ENCODE data around the gene AJAP1.

AJAP1 gene

DNA sequence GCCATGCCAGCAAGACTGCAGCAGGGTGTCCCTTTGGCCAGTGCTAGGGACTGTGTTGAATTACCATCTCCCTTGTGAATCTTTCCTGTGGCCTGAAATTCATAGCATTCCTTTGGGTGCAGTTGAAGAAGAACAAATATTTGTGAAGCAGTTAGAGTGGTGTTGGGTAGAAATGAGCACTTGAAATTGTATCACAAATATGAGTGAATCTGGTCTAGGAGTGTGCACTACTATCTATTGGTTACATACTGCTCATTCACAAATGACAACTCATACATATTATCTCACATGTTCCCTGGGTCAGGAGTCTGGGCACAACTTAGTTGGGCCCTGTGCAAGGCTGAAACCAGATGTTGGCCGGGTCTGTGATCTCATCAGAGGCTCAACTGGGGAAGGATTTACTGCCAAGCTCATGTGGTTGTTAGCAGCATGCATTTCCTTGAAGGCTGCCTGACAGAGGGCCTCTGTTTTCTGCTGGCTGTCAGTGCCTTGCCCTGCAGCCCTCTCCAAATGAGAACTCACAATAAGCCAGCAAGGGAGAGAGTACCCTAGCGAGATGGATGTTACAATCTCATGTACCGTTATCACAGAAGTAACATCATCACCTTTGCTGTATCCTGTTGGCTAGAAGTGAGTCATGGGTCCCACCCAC, 23.8 kb downstream of the AJAP1 start:
- in situ Hi-C loops (cut with MboI; ENCODE audit: low sequenced_read_pairs), result no loop called here

DNA sequence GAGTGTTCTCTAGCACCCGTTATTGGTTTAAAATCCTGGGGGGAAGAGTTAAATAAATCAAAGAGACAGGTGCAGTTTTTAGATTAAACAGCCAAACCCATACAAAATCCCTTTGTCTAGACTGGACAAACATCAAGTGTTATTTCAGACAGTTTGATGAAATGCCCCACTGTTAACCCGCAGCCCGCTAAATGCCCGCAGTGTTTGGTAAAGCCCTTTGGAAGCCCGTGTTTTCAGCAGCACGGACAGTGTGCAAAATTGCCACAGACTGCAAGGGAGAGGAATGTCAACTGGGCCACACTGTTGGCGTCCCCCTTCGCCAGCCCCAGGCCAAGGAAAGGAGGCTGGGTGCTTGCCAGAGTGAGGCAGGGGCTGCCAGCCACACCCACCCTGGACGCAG, 26.6 kb downstream of the AJAP1 start:
- in situ Hi-C loops (cut with MboI; ENCODE audit: low sequenced_read_pairs), result no loop called here

DNA sequence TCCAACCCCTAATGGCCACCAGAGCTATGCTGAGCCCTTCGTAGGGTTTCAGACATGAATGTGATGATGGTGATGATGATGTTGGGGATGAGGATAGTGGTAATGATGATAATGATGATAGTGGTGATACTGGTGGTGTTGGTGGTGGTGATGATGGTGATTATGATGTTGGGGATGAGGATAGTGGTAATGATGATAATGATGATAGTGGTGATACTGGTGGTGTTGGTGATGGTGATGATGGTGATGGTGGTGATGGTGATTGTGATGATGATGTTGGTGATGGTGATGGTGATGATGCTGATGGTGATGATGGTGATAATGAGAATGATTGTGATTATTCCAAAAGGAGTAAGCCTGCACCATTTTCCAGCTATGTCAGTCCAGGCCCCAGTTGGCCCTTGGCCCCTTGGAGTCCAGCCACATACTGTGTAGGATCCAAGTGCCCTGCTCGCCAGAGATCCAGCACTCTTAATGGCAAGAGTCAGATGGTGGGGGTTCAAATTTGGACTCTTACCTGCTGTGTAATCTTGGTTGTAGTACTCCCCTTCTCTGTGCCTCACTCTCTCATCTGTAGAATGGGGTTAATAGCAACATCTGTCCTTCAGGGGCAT, 28.3 kb downstream of the AJAP1 start:
- in situ Hi-C loops (cut with MboI; ENCODE audit: low sequenced_read_pairs), result no loop called here

DNA sequence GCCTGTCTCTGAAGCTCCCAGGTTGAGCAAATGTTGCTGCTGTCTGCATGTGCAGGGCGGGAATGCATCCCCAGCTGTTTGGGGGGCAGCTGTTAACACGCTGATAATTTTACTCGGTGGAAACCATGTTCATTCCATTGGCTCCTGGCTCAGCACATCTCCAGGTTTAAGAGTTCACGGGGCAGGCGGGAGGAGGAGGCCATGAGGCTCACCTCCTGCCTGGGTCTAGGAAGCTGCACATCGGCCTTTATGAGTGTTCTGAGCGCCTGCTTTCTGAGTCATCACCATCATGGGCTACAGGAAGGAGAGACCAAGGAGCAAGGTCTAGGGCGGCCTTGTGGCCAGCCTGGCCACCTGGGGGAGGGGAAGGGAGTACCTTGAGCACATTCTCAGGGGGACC, 29.7 kb downstream of the AJAP1 start:
- in situ Hi-C loops (cut with MboI; ENCODE audit: low sequenced_read_pairs), result no loop called here

DNA sequence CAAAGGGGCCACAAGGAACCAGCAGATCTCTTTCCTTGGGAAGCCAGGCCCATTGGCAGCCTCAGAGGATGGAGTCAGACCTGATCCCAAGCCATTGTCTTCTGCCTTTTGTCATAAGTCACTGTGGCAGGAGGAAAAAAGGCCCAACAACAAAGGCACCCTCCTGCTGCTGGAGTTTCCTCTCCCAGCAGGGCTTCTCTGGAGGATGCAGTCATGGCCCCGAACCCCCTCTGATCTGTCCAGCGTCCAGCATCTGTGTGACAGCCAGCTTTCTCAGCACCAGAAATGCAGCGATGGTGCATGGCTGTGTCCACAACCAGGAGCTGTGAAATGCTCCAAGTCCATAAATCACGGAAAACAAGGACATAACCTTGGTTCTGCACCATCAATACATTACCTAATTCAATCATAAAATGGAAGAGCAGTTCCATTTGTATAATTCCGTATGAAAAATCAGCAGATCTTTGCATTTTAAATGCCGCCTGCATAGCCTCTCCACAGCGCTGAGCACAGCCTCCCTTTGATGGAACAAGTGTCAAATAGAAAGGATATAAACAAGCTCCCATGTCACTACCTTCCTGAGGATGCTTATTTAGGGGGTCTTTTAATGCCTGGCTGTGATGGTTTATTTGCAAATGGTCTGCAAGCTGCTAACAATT, 30.6 kb downstream of the AJAP1 start:
- in situ Hi-C loops (cut with MboI; ENCODE audit: low sequenced_read_pairs), result no loop called here

DNA sequence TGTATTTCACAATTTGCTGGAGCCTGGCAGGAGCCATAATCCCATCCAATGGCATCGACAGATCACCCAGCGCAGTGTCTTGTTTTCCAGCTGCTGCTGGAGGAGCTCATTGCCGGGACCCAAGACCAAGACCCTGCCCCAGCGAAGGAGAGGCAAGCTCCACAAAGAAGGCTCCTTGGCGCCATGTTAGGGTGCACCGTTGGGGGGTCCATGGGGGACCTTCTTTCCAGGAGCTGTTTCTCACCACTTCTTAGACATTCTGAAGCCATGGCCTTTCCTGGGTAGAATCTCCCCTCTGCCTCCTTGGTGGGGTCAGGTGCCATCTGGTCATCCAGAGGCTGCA, 31.1 kb downstream of the AJAP1 start:
- in situ Hi-C loops (cut with MboI; ENCODE audit: low sequenced_read_pairs), result no loop called here

DNA sequence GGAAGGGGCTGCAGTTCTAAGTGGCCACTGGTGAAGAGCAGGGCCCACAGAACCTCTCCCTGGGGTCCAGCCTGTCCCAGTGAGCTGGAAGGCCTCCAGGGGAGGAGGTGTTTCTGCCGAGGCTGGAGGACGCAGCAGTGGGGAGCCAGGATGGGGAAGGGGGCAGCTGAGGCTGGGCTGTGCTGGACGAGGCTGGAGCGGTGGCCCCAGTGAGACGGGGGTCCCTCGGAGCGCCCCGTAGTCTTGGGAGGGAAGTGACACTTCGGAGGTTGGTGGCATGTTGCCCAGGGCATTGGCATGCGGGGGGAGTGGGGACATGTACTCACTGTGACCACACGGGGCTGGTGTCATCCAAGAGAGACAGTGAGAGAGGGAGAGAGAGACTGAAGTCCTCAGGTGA, 33.5 kb downstream of the AJAP1 start:
- in situ Hi-C loops (cut with MboI; ENCODE audit: low sequenced_read_pairs), result no loop called here

DNA sequence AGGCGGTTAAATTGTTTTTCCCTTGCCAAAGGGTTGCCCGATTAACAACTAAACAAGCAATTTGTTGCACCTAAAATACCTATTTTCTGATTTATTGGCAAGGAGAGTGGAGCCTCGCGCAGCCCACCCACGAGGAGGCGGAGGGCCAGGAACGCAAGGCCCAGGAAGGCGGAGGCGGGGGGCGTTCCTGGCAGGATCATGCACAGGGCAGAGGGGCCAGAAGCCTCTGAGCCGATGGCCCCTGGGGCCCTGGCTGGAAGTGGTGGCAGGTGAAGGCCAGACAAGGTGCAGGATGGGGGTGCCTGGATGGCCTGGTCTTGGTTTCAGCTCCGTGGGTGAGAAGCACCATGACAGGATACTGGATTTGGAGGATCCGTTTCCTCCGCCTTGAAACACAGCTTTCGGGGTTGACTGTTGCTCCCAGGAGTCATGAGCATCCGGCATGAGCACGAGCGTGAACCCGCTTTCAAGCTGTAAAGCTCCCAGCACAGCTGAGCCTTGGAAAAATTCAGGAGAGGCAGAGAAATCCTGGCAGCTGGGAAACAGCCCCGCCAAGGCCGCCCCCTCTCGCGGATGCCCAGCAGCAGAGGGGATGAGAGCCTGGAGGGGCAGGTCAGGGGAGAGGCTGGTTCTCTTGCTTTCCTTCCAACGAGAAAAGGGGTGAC, 35.0 kb downstream of the AJAP1 start:
- in situ Hi-C loops (cut with MboI; ENCODE audit: low sequenced_read_pairs), result no loop called here

DNA sequence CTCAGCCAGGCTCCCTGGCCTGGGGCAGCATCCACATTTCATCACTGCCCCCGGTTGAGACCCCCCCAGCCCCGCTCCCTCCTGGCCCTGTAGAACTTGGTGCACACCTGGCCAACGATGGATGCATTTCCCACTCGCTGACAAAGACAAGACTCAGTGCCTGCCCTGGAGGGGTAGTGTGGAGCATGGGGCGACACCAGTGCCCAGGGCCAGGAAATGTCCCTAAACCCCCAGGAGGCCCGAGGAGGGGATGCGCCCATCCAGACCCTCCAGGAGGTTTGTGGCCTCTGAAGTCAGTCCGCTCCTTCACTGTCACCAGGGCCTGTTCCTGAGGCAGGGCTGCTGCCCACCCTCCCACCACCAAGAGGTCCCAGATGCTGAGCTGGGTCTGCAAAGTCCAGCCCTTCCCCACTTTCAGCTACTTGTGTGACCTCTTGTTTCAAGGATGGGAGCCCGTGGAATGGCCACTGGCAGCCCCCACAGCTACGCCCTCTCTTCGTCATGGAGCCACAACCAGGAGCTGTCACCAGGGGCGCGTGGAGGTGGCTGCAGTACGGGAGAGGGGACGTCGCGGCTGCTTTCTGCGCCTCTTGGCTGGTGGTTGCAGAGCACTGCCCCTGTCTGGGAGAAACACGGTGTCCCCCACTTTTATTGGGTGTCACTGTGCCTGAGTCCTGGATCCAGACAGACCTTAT, 35.7 kb downstream of the AJAP1 start:
- in situ Hi-C loops (cut with MboI; ENCODE audit: low sequenced_read_pairs), result no loop called here

DNA sequence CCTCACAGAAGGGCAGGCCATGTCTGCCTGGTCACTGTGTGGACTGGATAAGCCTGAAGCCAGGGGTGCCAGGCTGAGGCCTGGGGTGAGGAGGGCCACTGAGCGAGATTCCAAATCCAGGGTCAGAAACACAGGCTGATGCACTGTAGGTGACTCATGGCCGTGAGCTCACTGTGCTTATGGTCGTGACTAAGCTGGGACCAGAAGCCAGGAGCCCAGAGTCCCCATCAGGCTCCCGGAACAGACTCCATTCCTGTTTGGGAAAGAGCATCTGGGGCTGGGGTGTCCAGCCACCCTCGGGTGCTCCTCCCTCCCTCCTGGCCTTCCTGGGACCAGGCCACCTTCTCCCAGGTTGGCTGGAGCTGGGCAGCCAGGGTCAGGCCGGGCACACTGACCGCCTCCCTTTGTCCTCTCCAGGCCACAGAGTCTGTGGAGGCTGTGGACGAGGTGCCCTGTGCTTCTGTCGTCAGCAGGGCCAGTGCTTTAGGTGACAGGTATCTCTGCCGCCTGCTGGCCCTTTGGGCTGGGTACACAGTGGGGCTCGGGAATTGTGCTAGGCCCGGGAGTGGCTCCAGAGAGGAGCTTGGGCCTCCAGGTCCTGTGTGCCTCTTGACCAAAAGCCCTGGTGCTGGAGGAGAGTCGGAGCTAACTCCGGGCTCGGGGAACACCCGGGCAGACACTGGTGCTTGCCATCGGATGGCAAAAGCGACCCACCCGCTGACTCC, 36.7 kb downstream of the AJAP1 start:
- in situ Hi-C loops (cut with MboI; ENCODE audit: low sequenced_read_pairs), result no loop called here

DNA sequence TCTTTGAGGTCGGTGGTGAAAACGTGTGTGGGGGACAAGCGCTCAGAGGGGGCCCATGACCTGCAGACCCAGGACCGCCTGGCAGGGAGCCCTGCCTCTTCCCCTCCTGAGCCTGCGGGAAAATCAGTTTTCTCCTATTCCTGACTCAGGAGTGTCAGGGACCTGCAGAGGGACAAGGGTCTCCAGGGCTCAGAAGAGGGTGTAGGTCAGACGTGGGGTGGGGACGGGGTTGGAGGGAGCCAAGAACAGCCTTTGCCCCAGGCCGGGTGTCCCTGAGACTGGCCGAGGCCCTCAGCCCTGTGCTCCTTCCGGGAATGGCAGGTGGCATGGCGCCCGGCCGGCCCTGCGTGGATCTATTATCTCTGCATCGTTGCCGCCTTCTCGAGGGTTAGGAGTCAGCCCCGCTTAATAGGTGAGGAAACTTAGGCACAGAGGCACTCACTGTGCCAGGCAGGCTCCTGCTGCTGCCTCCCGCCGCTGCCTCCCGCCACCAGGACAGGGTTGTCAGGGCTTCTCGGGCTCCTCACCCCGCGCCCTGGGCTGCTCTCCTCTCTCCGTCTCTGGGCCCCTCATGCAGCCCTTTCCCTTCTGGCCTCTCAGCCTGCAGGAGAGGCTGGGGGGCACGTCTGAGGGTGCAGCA, 37.5 kb downstream of the AJAP1 start:
- in situ Hi-C loops (cut with MboI; ENCODE audit: low sequenced_read_pairs), result no loop called here

DNA sequence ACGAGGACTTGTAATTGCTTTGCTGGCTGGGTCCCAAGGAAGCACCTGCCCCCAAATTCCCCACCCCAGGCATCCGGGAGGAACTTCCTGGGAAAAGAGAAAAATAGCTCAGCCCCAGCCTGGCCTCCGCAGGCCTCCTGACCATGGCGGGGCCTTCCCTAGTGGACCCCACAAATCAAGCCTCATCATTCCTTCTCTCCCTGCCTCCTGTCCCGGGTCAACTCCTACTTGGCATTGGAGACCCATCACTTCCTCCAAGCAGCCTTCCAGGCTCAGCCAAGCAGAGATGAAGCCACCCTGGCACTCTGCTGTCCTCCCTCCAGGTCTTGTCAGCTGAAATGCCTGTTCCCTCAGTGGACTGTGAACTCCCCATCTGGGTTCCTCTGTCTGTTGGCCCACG, 38.0 kb downstream of the AJAP1 start:
- in situ Hi-C loops (cut with MboI; ENCODE audit: low sequenced_read_pairs), result no loop called here

DNA sequence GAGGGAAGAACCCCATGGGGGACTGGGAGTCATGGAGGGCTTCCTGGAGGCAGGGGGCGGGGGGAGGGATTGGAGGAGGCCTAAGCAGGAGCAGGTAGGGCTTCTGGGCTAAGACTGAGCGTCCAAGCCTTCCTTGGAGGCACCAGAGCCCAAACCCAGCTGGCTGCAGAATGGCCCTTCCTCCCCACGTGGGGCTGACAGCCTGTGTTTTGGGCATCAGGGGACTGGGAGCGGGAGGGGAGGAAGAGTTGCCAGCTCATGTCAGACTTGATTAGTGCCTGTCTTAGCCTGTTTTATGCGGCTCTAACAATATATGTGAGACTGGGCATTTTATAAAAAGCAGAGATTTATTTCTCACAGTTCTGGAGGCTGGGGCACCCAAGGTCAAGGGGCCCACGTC, 38.9 kb downstream of the AJAP1 start:
- in situ Hi-C loops (cut with MboI; ENCODE audit: low sequenced_read_pairs), result no loop called here

DNA sequence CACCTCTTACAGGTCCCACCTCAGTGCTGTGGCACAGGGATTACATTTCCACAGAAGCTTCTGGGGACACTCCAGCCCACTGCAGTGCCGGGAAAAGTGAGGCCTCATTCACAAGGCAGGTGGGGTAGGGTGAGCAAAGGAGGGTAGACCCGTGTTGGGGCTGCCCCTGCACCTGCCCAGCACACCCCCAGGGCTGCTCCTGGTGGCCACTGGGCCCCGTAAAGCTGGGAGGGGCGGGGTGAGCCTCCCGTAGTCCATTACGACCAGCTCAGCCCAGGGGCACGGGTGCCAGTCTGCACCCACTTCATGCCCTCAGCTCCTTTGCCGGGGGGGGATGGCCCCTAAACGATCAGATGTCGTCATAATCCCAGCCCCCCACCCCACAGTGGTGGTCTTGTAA, 39.5 kb downstream of the AJAP1 start:
- in situ Hi-C loops (cut with MboI; ENCODE audit: low sequenced_read_pairs), result no loop called here

DNA sequence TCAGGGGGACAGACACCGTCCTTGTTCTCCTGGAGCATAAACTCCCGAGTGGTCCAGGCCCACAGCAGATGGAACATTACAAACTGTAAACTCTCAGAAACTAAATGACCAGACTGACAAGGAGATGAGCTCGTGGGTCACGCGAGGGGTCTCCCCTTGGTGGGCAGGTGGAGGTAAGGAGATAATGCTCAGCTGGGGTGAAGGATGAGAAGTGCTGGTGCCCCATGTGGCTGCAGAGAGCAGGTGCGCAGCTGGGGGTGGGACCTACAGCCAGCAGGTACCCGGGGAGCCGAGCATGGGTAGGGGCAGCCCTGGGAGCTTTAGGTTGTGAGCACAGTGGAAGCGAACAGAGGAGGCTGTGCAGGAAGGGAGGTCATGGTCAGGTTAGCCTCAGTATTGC, 40.1 kb downstream of the AJAP1 start:
- in situ Hi-C loops (cut with MboI; ENCODE audit: low sequenced_read_pairs), result no loop called here

DNA sequence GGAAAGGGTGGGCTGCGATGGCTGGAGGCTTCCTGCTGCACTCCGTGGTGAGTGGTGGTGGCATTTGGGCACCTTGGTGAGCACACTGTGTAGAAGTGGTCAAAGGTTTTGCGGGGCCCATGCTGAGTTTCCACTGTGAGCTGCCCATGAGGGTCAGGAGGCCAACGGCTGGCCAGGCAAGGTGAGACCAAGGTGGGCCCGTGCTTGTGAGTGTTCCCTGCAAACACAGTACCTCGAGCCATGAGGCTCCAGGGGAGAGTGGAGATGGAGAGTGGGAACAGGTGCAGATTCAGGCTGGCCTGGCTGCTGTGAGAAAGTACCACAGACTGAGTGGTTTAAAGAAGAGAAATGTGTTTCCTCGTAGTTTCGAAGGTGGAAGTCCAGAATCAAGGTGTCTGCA, 40.8 kb downstream of the AJAP1 start:
- in situ Hi-C loops (cut with MboI; ENCODE audit: low sequenced_read_pairs), result no loop called here

DNA sequence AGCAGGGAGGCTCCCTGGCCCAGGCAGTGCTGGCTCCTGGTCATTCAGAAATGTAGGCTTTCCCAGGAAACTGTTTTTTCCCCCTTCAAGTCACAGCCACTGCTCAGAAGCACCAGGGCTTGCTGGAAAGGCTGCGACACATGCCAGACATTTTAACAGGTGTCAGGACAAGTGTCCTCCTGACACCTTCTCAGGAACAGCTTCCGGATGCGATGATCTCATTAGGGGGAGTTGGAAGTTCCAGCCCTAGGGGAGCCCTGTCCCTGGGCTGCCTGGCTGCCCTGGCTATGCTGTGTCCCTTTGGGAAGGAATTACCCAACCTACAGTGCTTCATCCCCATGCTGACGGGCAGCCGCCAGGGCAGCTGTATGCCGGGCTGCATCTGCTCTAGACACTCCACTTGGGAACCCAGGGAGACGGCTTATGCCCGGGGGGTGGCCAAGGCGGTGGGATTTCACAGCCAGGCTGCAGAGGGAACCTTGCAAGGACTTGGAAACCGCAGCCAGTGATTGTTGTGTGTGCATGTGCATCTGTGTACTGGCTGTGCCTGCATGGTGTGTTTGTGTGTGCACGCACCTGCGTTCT, 41.8 kb downstream of the AJAP1 start:
- in situ Hi-C loops (cut with MboI; ENCODE audit: low sequenced_read_pairs), result no loop called here

DNA sequence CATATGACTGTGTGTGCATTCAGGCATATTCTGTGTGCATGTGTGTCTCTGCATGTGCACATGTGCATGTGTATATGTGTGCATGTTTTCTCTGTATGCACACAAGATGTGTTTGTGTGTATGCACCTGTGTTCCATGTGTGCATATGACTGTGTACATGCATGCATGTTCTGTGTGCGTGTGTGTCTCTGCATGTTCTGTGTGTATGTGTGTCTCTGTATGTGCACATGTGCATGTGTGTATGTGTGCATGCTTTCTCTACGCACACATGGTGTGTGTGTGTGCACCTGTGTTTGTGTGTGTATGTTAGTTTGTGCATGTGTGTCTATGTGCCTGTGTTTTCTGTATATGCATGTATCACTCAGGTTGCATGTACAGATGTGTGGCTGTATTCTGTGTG, 42.3 kb downstream of the AJAP1 start:
- in situ Hi-C loops (cut with MboI; ENCODE audit: low sequenced_read_pairs), result no loop called here

DNA sequence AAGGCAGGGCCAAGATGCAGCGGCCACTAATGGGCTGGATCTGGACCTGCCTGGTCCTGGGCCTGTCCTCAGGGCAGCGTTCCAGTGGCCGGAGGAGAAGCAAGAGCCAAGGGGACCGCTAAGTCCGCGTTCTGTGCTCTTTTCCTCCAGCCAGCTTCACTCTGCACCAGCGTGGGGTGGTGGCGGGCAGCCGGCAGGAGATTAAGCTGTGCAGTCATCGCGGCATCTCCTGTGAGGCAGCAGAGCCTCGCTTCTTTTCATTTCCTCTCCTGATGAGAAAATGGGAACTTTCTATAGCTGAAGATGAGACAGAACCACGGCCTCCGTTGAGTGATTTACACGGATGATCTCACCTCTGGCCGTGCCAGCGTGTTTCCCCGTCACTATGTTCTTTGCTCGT, 43.4 kb downstream of the AJAP1 start:
- in situ Hi-C loops (cut with MboI; ENCODE audit: low sequenced_read_pairs), result no loop called here

DNA sequence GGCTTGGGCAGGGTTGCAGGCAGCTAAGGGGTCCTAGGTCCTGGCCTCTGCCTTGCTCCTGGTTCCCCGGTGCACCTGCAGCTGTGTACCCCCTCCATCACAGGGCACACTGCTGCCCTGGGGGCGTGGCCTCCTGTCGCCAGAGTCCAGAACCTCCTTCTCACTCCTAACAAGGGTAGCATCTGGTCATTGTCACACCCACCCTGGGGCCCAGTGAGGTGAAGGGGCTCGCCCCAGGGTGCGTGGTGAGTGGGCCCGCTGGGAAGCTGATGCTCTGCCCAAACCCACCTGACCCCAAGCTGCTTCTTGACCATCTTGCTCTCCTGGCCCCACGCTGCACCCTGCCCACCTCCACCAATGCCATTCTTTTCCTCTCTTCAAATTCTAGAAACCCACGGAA, 44.5 kb downstream of the AJAP1 start:
- in situ Hi-C loops (cut with MboI; ENCODE audit: low sequenced_read_pairs), result no loop called here
